ENCODE data around the gene SULT1A4.
"Not testable (repeated sequence)": the region's sequence is repeated elsewhere in the genome, so short reads cannot be mapped to it uniquely, and the experiment has no call there.

GRCh38 chr16:29453754-29454153 is 6.0 kb upstream of the SULT1A4 start:
- not testable (repeated sequence) for TF ChIP-seq JUND (CRISPR knock-in tag; IDR thresholded peaks at IDR 0.05); ZNF274 (CRISPR knock-in tag; IDR thresholded peaks at IDR 0.05); FOXK1 (CRISPR knock-in tag; IDR thresholded peaks at IDR 0.05; ENCODE audit: borderline replicate concordance, low read depth); SALL2 (CRISPR knock-in tag; IDR thresholded peaks at IDR 0.05); ZNF878 (CRISPR knock-in tag; IDR thresholded peaks at IDR 0.05); ZNF740 (CRISPR knock-in tag; IDR thresholded peaks at IDR 0.05); MAX (IDR thresholded peaks at IDR 0.05); AFF4 (CRISPR knock-in tag; IDR thresholded peaks at IDR 0.05); HNF4G (IDR thresholded peaks at IDR 0.05; ENCODE audit: borderline replicate concordance, low read depth, low read length); HNF4G (CRISPR knock-in tag; IDR thresholded peaks at IDR 0.05; ENCODE audit: borderline replicate concordance, low read depth)

All from HepG2 (cell line).